NT2/D1 (cell line): ENCODE data around the gene JDP2.

Experiments
- YY1 ChIP-seq: IDR thresholded peaks from 2 replicates; pipeline ENCODE4 v1.6.1; 2011; ENCODE audit not compliant: insufficient read length, insufficient read depth
- ZNF274 ChIP-seq: IDR thresholded peaks from 2 replicates; pipeline ENCODE4 v1.6.1; 2011; ENCODE audit warnings: mild to moderate bottlenecking, low read depth, low read length

GRCh38 chr14:75467763-75468162 lies 39.9 kb downstream of the JDP2 start:
- no peak for TF ChIP-seq ZNF274
- no peak for TF ChIP-seq YY1
